GM21515 (cell line): ENCODE results near the gene HUNK.

ENCODE experiments used
- ATAC-seq: cut with Tn5 transposase; IDR thresholded peaks from one replicate; pipeline ENCODE4 v1.9.1; 2021; ENCODE audit not compliant: unreplicated experiment

The HUNK gene

DNA sequence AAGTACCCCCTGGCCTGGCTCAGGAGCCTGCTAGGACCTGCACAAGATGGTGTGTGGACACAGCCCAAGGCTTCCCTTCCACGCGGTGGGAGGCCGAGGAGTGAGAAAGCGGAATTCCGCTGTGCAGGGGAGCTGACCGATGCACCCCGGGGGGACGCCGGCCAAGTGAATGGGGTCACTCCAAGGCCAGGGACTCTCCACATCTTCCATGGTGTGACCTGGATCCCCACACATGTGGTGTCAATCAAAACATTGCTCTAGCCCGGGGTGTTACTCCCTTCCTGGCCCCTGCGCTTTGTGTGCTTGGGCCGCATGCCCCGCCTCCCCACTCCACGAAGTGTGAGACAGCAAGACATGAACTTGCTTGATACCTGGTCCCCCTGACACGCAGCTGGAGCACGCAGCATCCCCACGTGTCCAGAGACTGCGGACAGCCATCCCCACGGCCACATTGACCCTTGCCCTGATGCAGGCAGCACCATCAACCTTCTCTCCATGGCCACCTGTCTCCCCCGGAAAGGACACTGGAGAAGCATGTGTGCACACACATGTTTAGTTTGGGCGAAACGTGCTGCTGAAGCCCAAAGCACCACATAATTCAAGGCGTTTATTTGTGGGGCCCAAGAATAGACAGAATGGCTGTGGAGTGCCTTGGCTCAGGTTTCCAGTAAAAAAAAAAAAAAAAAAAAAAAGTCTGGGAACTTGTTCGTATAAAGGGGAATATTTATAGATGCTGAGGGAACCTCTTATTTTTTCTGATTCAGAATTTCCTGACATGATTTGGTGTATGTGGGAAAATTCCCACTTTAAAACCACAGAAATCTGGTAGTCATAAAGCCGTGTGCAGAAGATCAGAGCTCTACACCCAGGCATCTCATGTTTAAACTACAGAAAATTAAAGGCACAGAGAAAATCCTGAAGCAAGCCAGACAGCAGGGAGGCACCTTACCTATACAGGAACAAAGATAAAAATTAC, 171.7 kb downstream of the HUNK start:
- ATAC-seq, result no peak

DNA sequence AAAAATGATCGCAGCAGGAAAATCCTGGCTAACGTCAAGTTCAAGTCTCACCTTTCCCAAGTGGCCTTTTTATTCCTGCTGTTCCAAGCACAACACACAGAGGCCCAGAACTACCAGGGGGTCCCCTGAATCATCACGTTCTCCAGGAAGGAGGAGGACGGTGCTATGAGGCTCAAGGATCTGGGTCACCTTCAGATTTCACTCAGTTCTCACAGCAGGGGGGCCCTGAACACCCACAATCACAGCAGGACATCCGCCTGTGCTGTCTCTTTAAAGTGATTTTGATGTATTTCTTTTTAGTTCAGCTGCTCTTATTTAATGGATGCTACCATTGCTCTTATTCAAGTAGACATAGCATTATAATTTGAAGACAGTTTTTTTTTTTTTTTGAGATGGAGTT, 173.4 kb downstream of the HUNK start:
- no peak for ATAC-seq

DNA sequence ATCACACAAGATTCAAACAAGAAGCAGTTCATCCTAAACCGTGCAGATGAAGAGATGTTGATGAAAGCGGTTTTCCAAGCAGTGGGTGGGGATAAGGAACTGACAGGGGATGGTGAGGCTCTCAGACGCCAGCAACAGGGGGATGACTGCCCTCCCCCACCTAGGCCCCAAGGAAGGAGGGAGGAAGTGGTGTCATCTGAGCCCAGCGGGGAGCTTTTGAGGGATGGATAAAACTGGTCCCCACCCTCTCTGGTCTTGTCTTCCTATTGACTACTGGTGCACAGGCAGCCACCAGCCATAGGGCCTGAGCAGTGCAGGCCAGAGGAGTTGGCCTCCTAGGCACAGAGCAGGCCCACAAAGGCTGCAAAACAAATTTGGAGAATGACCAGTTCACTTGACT, 175.5 kb downstream of the HUNK start:
- no peak for ATAC-seq
